ENCODE results near the gene SOX13. TPM values are rescaled to one million over a fixed set of nuclear protein-coding genes. Genes with fewer than 3 reads are reported as not detected.

The SOX13 gene
- total and polyA plus RNA-seq, 10 of the 15 experiments (the other 5 are each of a cell fraction or from before 2014, with no cell fraction given): 0.04 to 0.31 (median 0.11) TPM; not detected in 7

DNA sequence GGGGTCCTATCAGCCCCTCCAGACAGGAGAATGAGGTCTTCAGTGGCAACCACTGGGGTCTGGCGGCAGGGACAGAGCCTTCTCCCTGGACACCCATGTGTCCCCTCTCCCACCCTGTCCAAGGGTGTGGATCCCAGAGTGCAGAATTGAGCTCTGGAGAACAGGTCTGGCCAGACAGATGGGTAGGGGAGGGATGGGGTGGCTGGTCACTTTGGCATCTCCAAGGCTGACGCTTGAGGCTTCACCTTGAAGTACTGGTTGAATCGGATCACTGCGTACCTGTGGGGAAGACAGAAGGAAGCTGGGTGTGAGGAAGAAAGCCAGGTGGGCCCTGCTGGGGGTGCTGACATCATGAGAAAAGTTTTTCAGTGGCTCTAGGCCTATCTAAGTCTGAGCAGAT lies 59.1 kb downstream of the SOX13 start (continued):
- TF ChIP-seq, protein P1, sequence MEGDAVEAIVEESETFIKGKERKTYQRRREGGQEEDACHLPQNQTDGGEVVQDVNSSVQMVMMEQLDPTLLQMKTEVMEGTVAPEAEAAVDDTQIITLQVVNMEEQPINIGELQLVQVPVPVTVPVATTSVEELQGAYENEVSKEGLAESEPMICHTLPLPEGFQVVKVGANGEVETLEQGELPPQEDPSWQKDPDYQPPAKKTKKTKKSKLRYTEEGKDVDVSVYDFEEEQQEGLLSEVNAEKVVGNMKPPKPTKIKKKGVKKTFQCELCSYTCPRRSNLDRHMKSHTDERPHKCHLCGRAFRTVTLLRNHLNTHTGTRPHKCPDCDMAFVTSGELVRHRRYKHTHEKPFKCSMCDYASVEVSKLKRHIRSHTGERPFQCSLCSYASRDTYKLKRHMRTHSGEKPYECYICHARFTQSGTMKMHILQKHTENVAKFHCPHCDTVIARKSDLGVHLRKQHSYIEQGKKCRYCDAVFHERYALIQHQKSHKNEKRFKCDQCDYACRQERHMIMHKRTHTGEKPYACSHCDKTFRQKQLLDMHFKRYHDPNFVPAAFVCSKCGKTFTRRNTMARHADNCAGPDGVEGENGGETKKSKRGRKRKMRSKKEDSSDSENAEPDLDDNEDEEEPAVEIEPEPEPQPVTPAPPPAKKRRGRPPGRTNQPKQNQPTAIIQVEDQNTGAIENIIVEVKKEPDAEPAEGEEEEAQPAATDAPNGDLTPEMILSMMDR (IDR thresholded peaks at IDR 0.05 in 2 of 3, conservative IDR thresholded peaks at IDR 0.05 in 1 of 3; ENCODE audit: control insufficient read depth in 2 of 3, extremely low read depth in 1 of 3, insufficient read depth in 1 of 3, low read depth in 3 of 3, low read length in 3 of 3): no peak
- no peak for TF ChIP-seq CEBPB (IDR thresholded peaks at IDR 0.05; ENCODE audit: borderline replicate concordance in 1 of 2, low read depth in 2 of 2, low read length in 2 of 2)
- TF ChIP-seq HDAC6 (IDR thresholded peaks at IDR 0.05; ENCODE audit: unreplicated experiment): no peak
- no peak for TF ChIP-seq CBFB (IDR thresholded peaks at IDR 0.05; ENCODE audit: low read depth)
- TF ChIP-seq, protein P2, sequence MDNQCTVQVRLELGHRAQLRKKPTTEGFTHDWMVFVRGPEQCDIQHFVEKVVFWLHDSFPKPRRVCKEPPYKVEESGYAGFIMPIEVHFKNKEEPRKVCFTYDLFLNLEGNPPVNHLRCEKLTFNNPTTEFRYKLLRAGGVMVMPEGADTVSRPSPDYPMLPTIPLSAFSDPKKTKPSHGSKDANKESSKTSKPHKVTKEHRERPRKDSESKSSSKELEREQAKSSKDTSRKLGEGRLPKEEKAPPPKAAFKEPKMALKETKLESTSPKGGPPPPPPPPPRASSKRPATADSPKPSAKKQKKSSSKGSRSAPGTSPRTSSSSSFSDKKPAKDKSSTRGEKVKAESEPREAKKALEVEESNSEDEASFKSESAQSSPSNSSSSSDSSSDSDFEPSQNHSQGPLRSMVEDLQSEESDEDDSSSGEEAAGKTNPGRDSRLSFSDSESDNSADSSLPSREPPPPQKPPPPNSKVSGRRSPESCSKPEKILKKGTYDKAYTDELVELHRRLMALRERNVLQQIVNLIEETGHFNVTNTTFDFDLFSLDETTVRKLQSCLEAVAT (IDR thresholded peaks at IDR 0.05): no peak
- TF ChIP-seq, protein P3, sequence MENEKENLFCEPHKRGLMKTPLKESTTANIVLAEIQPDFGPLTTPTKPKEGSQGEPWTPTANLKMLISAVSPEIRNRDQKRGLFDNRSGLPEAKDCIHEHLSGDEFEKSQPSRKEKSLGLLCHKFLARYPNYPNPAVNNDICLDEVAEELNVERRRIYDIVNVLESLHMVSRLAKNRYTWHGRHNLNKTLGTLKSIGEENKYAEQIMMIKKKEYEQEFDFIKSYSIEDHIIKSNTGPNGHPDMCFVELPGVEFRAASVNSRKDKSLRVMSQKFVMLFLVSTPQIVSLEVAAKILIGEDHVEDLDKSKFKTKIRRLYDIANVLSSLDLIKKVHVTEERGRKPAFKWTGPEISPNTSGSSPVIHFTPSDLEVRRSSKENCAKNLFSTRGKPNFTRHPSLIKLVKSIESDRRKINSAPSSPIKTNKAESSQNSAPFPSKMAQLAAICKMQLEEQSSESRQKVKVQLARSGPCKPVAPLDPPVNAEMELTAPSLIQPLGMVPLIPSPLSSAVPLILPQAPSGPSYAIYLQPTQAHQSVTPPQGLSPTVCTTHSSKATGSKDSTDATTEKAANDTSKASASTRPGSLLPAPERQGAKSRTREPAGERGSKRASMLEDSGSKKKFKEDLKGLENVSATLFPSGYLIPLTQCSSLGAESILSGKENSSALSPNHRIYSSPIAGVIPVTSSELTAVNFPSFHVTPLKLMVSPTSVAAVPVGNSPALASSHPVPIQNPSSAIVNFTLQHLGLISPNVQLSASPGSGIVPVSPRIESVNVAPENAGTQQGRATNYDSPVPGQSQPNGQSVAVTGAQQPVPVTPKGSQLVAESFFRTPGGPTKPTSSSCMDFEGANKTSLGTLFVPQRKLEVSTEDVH (IDR thresholded peaks at IDR 0.05; ENCODE audit: low read depth, partially characterized antibody): no peak
